ENCODE results near the gene RNF145. TPM values are rescaled to one million over a fixed set of nuclear protein-coding genes. Genes with fewer than 3 reads are reported as not detected.
"Not testable (repeated sequence)": the region's sequence is repeated elsewhere in the genome, so short reads cannot be mapped to it uniquely, and the experiment has no call there.

The RNF145 gene
- total RNA-seq, 4 donors from 2014 or later, result 6.7 to 20.8 (median 9.7) TPM

GRCh38 chr5:159166416-159166815 lies 42.9 kb downstream of the RNF145 start:
- ATAC-seq, result no peak
- peaks cover 0 to 12% of the 10 kb centered on the region in 2 donors for H3K36me3 ChIP-seq
- H3K9me3 ChIP-seq, result no peaks in the 10 kb centered on the region
- no peaks in the 10 kb centered on the region for H3K4me1 ChIP-seq
- in situ Hi-C loops (cut with MboI; ENCODE audit: low sequenced_read_pairs in 4 of 4) (loop anchor here in 2 of 4 donors (25.0 kb wide), 2 partner anchors 96 to 821 kb away; partner anchors contain the start of gene UBLCP1 (in 1 of the 2)), intact Hi-C loops (cut with DNase I; ENCODE audit: low total_unique reads) (no loop called here)
- H3K4me3 ChIP-seq, result no peak overlapping the region
- DNase-seq, result no peak
- no peaks in the 10 kb centered on the region for H3K27me3 ChIP-seq
- TF ChIP-seq POLR2A (IDR thresholded peaks at IDR 0.05), result no peak
- TF ChIP-seq, protein P1, sequence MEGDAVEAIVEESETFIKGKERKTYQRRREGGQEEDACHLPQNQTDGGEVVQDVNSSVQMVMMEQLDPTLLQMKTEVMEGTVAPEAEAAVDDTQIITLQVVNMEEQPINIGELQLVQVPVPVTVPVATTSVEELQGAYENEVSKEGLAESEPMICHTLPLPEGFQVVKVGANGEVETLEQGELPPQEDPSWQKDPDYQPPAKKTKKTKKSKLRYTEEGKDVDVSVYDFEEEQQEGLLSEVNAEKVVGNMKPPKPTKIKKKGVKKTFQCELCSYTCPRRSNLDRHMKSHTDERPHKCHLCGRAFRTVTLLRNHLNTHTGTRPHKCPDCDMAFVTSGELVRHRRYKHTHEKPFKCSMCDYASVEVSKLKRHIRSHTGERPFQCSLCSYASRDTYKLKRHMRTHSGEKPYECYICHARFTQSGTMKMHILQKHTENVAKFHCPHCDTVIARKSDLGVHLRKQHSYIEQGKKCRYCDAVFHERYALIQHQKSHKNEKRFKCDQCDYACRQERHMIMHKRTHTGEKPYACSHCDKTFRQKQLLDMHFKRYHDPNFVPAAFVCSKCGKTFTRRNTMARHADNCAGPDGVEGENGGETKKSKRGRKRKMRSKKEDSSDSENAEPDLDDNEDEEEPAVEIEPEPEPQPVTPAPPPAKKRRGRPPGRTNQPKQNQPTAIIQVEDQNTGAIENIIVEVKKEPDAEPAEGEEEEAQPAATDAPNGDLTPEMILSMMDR (IDR thresholded peaks at IDR 0.05 in 4 of 5, conservative IDR thresholded peaks at IDR 0.05 in 1 of 5), result no peak
- H3K27ac ChIP-seq, result no peak overlapping the region

DNA sequence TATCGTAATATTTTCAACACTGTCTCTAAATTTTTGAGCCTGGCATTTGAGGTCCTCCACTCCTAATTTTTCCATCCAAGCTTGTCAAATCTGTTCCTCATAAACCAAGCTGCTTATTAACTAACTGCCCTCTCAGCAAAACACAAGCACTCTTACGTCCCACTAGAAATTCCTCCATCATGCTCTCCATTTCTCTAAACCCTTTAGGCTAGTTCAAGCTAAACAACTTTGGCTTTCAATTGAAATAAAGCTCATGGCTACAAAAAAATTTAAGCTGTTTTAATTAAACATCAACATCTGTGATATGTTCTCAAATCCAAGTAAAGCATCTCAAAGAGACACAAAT lies 45.7 kb downstream of the RNF145 start:
- H3K36me3 ChIP-seq, result peaks cover 0 to 22% of the 10 kb centered on the region in 2 donors
- ATAC-seq (no peak), DNase-seq (no peak)
- no peaks in the 10 kb centered on the region for H3K4me1 ChIP-seq
- no peak overlapping the region for H3K4me3 ChIP-seq
- no peak overlapping the region for H3K27ac ChIP-seq
- TF ChIP-seq POLR2A (IDR thresholded peaks at IDR 0.05), result no peak
- TF ChIP-seq, protein P1 (IDR thresholded peaks at IDR 0.05 in 4 of 5, conservative IDR thresholded peaks at IDR 0.05 in 1 of 5), result no peak
- intact Hi-C loops (cut with DNase I; ENCODE audit: low total_unique reads) (no loop called here), in situ Hi-C loops (cut with MboI; ENCODE audit: low sequenced_read_pairs in 4 of 4) (loop anchor here in 2 of 4 donors (25.0 kb wide), 2 partner anchors 99 to 824 kb away; partner anchors contain the start of gene UBLCP1 (in 1 of the 2))
- no peaks in the 10 kb centered on the region for H3K27me3 ChIP-seq
- no peaks in the 10 kb centered on the region for H3K9me3 ChIP-seq

- Histone ChIP-seq H3K36me3 (peaks cover 0 to 22% of the 10 kb centered on the region in 2 donors), H3K27ac (no peak overlapping the region), H3K4me1 (no peaks in the 10 kb centered on the region), H3K9me3 (no peaks in the 10 kb centered on the region), H3K4me3 (no peak overlapping the region), H3K27me3 (no peaks in the 10 kb centered on the region)
- DNase-seq, result no peak
- intact Hi-C loops (cut with DNase I; ENCODE audit: low total_unique reads) (no loop called here), in situ Hi-C loops (cut with MboI; ENCODE audit: low sequenced_read_pairs in 4 of 4) (loop anchor here in 2 of 4 donors (25.0 kb wide), 2 partner anchors 99 to 824 kb away; partner anchors contain the start of gene UBLCP1 (in 1 of the 2))
- ATAC-seq, result no peak
- TF ChIP-seq POLR2A (IDR thresholded peaks at IDR 0.05), result no peak
- TF ChIP-seq, protein P1 (IDR thresholded peaks at IDR 0.05 in 4 of 5, conservative IDR thresholded peaks at IDR 0.05 in 1 of 5), result no peak
Measured at GRCh38 chr5:159163027-159163700, 46.2 kb downstream of the RNF145 start.

DNA sequence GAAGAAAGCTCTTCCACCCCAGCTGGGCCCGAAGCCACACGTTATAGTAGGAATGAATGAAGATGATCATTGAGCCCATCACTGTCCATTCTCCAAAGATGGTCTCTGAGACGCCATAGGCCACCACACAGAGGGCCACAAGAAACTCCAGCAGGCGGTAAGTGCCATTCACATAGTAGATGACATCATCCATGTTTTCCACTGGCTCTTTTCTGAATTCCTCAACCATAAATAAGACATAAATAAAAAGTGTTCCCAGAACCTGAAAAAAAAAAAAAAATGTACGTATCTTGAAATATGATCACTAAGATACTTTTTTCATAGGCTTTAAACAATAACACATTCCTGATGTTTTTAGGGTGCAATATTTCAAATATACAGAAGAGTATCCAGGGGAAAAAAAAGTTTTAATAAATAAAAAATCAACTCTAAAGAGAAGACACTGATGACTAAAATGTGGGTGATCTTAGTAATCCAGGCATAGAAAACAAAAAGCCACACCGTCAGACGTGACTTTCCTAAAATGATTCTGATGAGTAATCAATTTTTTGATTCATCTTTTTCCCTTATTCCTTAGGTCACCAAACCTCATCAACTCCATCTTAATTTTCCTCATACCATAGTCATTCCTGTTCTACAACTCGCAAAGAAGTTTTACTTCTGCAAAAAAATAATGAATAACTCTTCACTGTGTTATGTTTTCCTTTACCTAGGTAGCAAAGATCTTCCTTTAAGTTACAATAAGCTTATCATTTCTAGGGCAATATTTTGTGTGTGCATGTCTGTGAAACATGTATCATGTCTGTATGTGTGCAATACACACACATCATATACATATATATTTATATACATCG lies 47.8 kb downstream of the RNF145 start:
- peaks cover 0 to 19% of the 10 kb centered on the region in 2 donors for H3K36me3 ChIP-seq
- H3K4me3 ChIP-seq, result no peak overlapping the region
- no peaks in the 10 kb centered on the region for H3K27me3 ChIP-seq
- DNase-seq (no peak), ATAC-seq (no peak)
- H3K9me3 ChIP-seq, result no peaks in the 10 kb centered on the region
- H3K27ac ChIP-seq, result no peak overlapping the region
- TF ChIP-seq, protein P1 (IDR thresholded peaks at IDR 0.05 in 4 of 5, conservative IDR thresholded peaks at IDR 0.05 in 1 of 5), result no peak
- TF ChIP-seq POLR2A (IDR thresholded peaks at IDR 0.05), result no peak
- H3K4me1 ChIP-seq, result no peaks in the 10 kb centered on the region
- intact Hi-C loops (cut with DNase I; ENCODE audit: low total_unique reads), result no loop called here
- in situ Hi-C loops (cut with MboI; ENCODE audit: low sequenced_read_pairs in 4 of 4), result loop anchor here in 2 of 4 donors (25.0 kb wide), 2 partner anchors 101 to 826 kb away; partner anchors contain the start of gene UBLCP1 (in 1 of the 2)

- DNase-seq, ATAC-seq, H3K27ac ChIP-seq, H3K4me1 ChIP-seq, H3K27me3 ChIP-seq, H3K9me3 ChIP-seq, H3K4me3 ChIP-seq: not testable (repeated sequence)
- H3K36me3 ChIP-seq, result peaks cover 0 to 16% of the 10 kb centered on the region in 2 donors
- intact Hi-C loops (cut with DNase I; ENCODE audit: low total_unique reads), result loop anchor here (5.0 kb wide), 2 partner anchors 49 to 159 kb away; partner anchors contain the start of gene RNF145
- in situ Hi-C loops (cut with MboI; ENCODE audit: low sequenced_read_pairs in 4 of 4), result loop anchor here (5.0 to 25.0 kb wide), 6 partner anchors 96 to 829 kb away; partner anchors contain the start of gene UBLCP1 (in 3 of the 4)
Measured at GRCh38 chr5:159158553-159159091, 50.7 kb downstream of the RNF145 start.
